HFF-Myc (cell line): ENCODE data around the gene RAB6C.
"Not testable (repeated sequence)": the region's sequence is repeated elsewhere in the genome, so short reads cannot be mapped to it uniquely, and the experiment has no call there.

Source experiments
- DNase-seq: peaks from one replicate; pipeline ENCODE4 v3.0.0-alpha.2; 2011; ENCODE audit warnings: low read depth; ENCODE audit errors: extremely low read depth
- H3K4me3 ChIP-seq: replicated peaks from 2 replicates; pipeline ENCODE4 v1.5.1; 2011; ENCODE audit warnings: low read depth, mild to moderate bottlenecking, control low read depth, low read length
- CTCF ChIP-seq: IDR thresholded peaks from 2 replicates; pipeline ENCODE4 v1.5.1; 2012; ENCODE audit warnings: mild to moderate bottlenecking, low read depth, low read length, control low read depth; ENCODE audit errors: missing control alignments

Gene RAB6C

DNA sequence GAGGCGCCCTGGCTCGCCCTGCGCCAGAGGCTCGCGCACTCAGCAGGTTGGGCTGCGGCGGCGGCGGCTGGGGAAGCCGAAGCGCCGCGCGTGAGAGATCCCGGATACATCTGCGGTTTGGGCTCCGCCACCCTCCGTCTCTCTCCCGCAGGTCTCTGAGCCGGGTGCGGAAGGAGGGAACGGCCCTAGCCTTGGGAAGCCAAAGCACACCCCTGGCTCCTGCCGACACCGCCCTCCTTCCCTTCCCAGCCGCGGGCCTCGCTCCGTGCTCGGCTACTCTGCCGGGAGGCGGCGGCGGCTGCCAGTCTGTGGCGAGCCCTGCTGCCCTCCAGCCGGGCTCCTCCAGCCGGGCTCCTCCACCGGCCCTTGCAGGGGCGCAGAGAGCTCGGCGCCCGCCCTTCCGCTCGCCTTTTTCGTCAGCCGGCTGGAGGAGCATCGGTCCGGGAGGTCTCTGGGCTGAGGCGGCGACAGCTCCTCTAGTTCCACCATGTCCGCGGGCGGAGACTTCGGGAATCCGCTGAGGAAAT lies at the start of gene RAB6C:
RAB6C (plus strand) TSS at position 38 of the 527 bp plus-strand sequence; CDS start at position 488, 450 bp downstream.
- DNase-seq, H3K4me3 ChIP-seq: not testable (repeated sequence)

GRCh38 chr2:129930451-129930850 lies 49.0 kb upstream of the RAB6C start:
- H3K4me3 ChIP-seq, result no peak overlapping the region
- no peak for DNase-seq
- no peak for TF ChIP-seq CTCF

DNA sequence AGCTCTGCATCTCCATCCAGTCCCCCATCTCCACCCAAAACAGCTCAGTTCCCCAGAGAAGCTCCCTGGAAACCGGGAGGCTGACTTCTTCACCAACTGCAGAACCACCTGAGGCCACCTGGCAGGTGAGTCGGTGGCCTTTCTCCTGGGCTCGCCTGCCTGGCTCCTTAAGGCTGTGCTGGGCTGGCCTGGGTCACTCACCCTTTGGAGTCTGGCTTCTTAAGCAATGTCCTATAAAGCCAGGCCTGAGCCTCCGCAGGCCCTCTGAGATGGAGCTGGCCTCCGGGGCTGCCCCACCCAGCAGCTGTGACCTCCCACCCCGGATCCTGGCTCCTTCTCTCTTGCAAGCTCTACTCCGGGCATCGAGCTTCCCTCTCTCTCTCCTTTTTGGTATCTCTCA lies 46.1 kb upstream of the RAB6C start:
- H3K4me3 ChIP-seq, DNase-seq: not testable (repeated sequence)

- no peak for DNase-seq
- H3K4me3 ChIP-seq, result 0 out of 2 replicates have a peak overlapping the region, but pooled peaks have one; percentile 1
- no peak for TF ChIP-seq CTCF
These were observed 45.2 kb upstream of the RAB6C start for GRCh38 chr2:129934044-129934822.

DNA sequence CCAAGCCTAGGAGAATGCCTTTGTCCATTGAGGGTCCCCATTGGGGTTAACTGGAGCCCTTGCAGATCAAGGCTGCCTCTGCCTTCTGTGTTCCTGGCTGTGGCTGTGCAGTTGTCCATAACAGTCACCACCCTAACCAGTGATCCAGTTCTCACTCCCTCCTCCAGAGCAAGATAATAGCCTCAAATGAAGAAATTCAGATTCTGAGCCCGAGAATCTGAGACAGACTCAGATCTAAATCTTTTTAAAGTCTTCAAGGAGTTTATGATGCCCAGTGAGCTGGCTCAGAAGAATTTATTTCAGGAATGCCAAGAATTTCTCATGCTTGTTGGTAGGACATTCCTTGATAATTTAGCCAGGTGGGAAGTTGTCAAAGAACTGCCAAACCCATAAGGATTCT lies 44.3 kb upstream of the RAB6C start:
- no peak for DNase-seq
- H3K4me3 ChIP-seq, result no peak overlapping the region
- no peak for TF ChIP-seq CTCF

GRCh38 chr2:129936334-129936934 lies 43.0 kb upstream of the RAB6C start:
- no peak overlapping the region for H3K4me3 ChIP-seq
- DNase-seq, result no peak
- peak; percentile 46 for TF ChIP-seq CTCF

DNA sequence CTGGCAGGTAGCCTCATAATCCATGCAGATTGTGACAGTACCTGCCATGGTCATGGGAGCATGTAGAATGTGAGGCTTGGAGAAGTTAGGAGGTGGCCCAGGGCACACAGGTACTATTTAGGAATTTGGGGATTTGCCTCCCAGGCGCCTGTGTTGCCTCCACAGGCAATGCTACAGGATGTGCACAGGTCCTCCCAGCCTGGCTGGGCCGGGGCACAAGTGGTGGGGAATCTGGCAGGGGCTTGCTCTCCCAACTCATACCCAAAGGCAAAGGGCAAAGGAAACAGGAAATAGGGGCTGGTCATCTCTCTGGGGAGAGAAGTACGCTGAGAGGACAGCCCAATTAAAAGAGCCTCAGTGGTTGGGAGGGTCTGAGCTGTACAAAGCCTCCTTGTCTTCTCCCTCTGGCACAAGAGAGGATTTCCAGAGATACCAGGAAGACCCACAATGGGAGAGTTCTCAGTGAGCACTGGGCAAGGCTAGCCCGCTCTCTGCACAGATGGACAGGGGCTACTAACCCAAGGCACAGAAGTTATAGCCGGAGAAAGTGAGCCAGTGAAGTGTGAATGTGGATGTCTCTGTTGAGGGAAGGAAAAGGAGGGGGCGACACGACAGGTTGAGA lies 40.5 kb upstream of the RAB6C start:
- H3K4me3 ChIP-seq, DNase-seq: not testable (repeated sequence)

DNA sequence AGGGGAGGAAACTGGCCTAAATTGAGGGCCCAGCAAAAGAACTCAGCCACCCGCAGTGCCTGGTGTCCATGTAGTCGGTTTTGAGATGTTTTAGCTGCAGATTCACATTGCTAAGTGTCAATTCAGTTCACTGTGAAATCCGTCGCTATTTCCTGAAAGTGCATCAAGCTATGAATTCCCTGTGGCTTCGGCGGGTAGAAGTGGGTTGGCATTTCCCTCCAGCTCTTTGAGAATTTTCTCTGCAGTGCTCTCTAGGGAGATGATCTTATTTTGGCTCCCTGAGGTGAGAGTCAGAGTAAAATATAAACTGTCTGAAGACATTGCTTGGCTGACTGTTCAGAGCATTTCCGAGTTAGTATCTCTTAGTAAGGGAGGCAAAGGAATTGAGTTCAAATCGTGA lies 36.0 kb upstream of the RAB6C start:
- not testable (repeated sequence) for H3K4me3 ChIP-seq

More for the DNA sequence above, 36.0 kb upstream of the RAB6C start:
- DNase-seq, result not testable (repeated sequence)
